ENCODE measurements around the gene UBE3C. TPM values are rescaled to one million over a fixed set of nuclear protein-coding genes. Genes with fewer than 3 reads are reported as not detected.

UBE3C gene
- polyA plus RNA-seq (75.3 to 102 TPM (median 89.3 TPM) in 3 replicates), polyA minus RNA-seq (77.2 to 149 TPM (median 113 TPM) in 3 replicates)
- 77.0 TPM for polyA plus RNA-seq (2011; ENCODE audit: low read depth)
- polyA plus RNA-seq (2011; cell fraction: cytosol; rRNA removed) = 79.3 and 94.4 TPM in 2 replicates
- 82.8 and 92.3 TPM in 2 replicates for polyA plus RNA-seq (2011; cell fraction: nucleus; rRNA removed)
- polyA plus RNA-seq (2012; ENCODE audit: low replicate concordance) = 32.6 and 74.4 TPM in 2 replicates
- polyA minus RNA-seq (2011; cell fraction: cytosol; rRNA and poly(A)+ RNA removed) = 94.8 TPM
- 98.4 and 183 TPM in 2 replicates for polyA minus RNA-seq (2011; cell fraction: nucleus; rRNA and poly(A)+ RNA removed)

- DNase-seq (ENCODE audit: low read depth, low spot score) (peak; percentile 32), FAIRE-seq (no peak)
- H3K9ac ChIP-seq (ENCODE audit: control insufficient read depth, extremely low read depth, insufficient read depth, low read length) = peak within 1 kb of the TSS; percentile 84
- peak within 1 kb of the TSS; percentile 59 for H3K27ac ChIP-seq (ENCODE audit: control insufficient read depth, insufficient read depth, low read length)
- peaks cover 15% of the 10 kb centered on the region for H3K4me1 ChIP-seq (ENCODE audit: control insufficient read depth, extremely low read depth, insufficient read depth, low read length)
- no peak for TF ChIP-seq CTCF (optimal IDR thresholded peaks at IDR 0.05 in 1 of 3, IDR thresholded peaks at IDR 0.05 in 1 of 3, conservative IDR thresholded peaks at IDR 0.05 in 1 of 3; ENCODE audit: extremely low read depth in 1 of 3, insufficient read depth in 2 of 3, low read length in 3 of 3)
- no peak for TF ChIP-seq EZH2 (IDR thresholded peaks at IDR 0.05; ENCODE audit: low read length)
- H3K4me3 ChIP-seq (ENCODE audit: control insufficient read depth in 2 of 3, extremely low read depth in 1 of 3, insufficient read depth in 2 of 3, low read depth in 1 of 3, low read length in 3 of 3) = peak within 1 kb of the TSS; percentile 64 to 91 (median 89)
- H3K9me3 ChIP-seq (ENCODE audit: control insufficient read depth, low read depth, low read length) = no peaks in the 10 kb centered on the region
- H3K9me1 ChIP-seq (ENCODE audit: control insufficient read depth, extremely low read depth, insufficient read depth, low read length) = peaks cover 2% of the 10 kb centered on the region
- peaks cover 10 to 20% of the 10 kb centered on the region in 2 experiments for H3K36me3 ChIP-seq (ENCODE audit: control insufficient read depth in 2 of 2, extremely low read depth in 1 of 2, insufficient read depth in 2 of 2, low read length in 2 of 2)
- H3K79me2 ChIP-seq (ENCODE audit: control insufficient read depth, insufficient read depth, low read length) = peaks cover 45% of the 10 kb centered on the region
- peak within 1 kb of the TSS; percentile 88 for H2AFZ ChIP-seq (ENCODE audit: control insufficient read depth, low read length)
- dilution Hi-C loops (cut with MboI; ENCODE audit: extremely low pct_ligation_motif_present, low sequenced_read_pairs) = no loop called here
- peak within 1 kb of the TSS; percentile 88 for H3K4me2 ChIP-seq (ENCODE audit: control insufficient read depth, extremely low read depth, insufficient read depth, low read depth, low read length)
- H4K20me1 ChIP-seq (ENCODE audit: control insufficient read depth, extremely low read depth, insufficient read depth, low read length) = peaks cover 29% of the 10 kb centered on the region
- H3K27me3 ChIP-seq (ENCODE audit: control insufficient read depth, extremely low read depth, insufficient read depth, low read length) = no peaks in the 10 kb centered on the region
These were observed at the start of gene UBE3C for GRCh38 chr7:157138424-157139110. Gene UBE3C (plus strand): TSS chr7:157138926. CDS start chr7:157139273, 347 bp downstream.

GRCh38 chr7:157089100-157089610, 49.6 kb upstream of the UBE3C start:
- Histone ChIP-seq H3K79me2 (ENCODE audit: control insufficient read depth, insufficient read depth, low read length) (no peaks in the 10 kb centered on the region), H3K9me1 (ENCODE audit: control insufficient read depth, extremely low read depth, insufficient read depth, low read length) (no peaks in the 10 kb centered on the region), H3K9me3 (ENCODE audit: control insufficient read depth, low read depth, low read length) (peaks cover 6% of the 10 kb centered on the region), H2AFZ (ENCODE audit: control insufficient read depth, low read length) (no peak overlapping the region), H3K4me3 (ENCODE audit: control insufficient read depth in 2 of 3, extremely low read depth in 1 of 3, insufficient read depth in 2 of 3, low read depth in 1 of 3, low read length in 3 of 3) (no peak overlapping the region), H3K4me2 (ENCODE audit: control insufficient read depth, extremely low read depth, insufficient read depth, low read depth, low read length) (no peak overlapping the region), H4K20me1 (ENCODE audit: control insufficient read depth, extremely low read depth, insufficient read depth, low read length) (no peaks in the 10 kb centered on the region), H3K27ac (ENCODE audit: control insufficient read depth, insufficient read depth, low read length) (no peak overlapping the region), H3K9ac (ENCODE audit: control insufficient read depth, extremely low read depth, insufficient read depth, low read length) (no peak overlapping the region), H3K27me3 (ENCODE audit: control insufficient read depth, extremely low read depth, insufficient read depth, low read length) (peaks cover 6% of the 10 kb centered on the region), H3K36me3 (ENCODE audit: control insufficient read depth in 2 of 2, extremely low read depth in 1 of 2, insufficient read depth in 2 of 2, low read length in 2 of 2) (no peaks in the 10 kb centered on the region), H3K4me1 (ENCODE audit: control insufficient read depth, extremely low read depth, insufficient read depth, low read length) (no peaks in the 10 kb centered on the region)
- DNase-seq (ENCODE audit: low read depth, low spot score) = no peak
- dilution Hi-C loops (cut with MboI; ENCODE audit: extremely low pct_ligation_motif_present, low sequenced_read_pairs) = no loop called here
- FAIRE-seq = no peak
- TF ChIP-seq EZH2 (IDR thresholded peaks at IDR 0.05; ENCODE audit: low read length) (no peak), CTCF (optimal IDR thresholded peaks at IDR 0.05 in 1 of 3, IDR thresholded peaks at IDR 0.05 in 1 of 3, conservative IDR thresholded peaks at IDR 0.05 in 1 of 3; ENCODE audit: extremely low read depth in 1 of 3, insufficient read depth in 2 of 3, low read length in 3 of 3) (no peak)
